ENCODE data around the gene TUBA3E. TPM values are rescaled to one million over a fixed set of nuclear protein-coding genes. Genes with fewer than 3 reads are reported as not detected.
"Not testable (repeated sequence)": the region's sequence is repeated elsewhere in the genome, so short reads cannot be mapped to it uniquely, and the experiment has no call there.

Gene TUBA3E
- total and polyA plus RNA-seq, 5 experiments from 2014 or later, result not detected

GRCh38 chr2:130222523-130222922 lies 24.3 kb upstream of the TUBA3E start:
- H3K9me3 Mint-ChIP-seq, ATAC-seq, H3K27ac Mint-ChIP-seq, DNase-seq, H3K4me3 Mint-ChIP-seq, H3K4me1 Mint-ChIP-seq, POLR2A ChIA-PET, H3K36me3 Mint-ChIP-seq: not testable (repeated sequence)
- peaks cover 0 to 26% (median 7%) of the 10 kb centered on the region in 5 donors for H3K27me3 Mint-ChIP-seq

- H3K36me3 Mint-ChIP-seq, H3K9me3 Mint-ChIP-seq, POLR2A ChIA-PET, H3K4me1 Mint-ChIP-seq, DNase-seq, H3K27ac Mint-ChIP-seq, ATAC-seq, H3K4me3 Mint-ChIP-seq: not testable (repeated sequence)
- peaks cover 10 to 29% (median 16%) of the 10 kb centered on the region in 5 donors for H3K27me3 Mint-ChIP-seq
Observed at GRCh38 chr2:130220505-130220904, 22.3 kb upstream of the TUBA3E start.

GRCh38 chr2:130219147-130219546 lies 20.9 kb upstream of the TUBA3E start:
- H3K4me1 Mint-ChIP-seq, DNase-seq, POLR2A ChIA-PET, H3K4me3 Mint-ChIP-seq, ATAC-seq, H3K36me3 Mint-ChIP-seq, H3K27ac Mint-ChIP-seq, H3K9me3 Mint-ChIP-seq: not testable (repeated sequence)
- peaks cover 10 to 35% (median 18%) of the 10 kb centered on the region in 5 donors for H3K27me3 Mint-ChIP-seq

- DNase-seq, POLR2A ChIA-PET, H3K27me3 Mint-ChIP-seq, H3K4me3 Mint-ChIP-seq, H3K4me1 Mint-ChIP-seq, H3K9me3 Mint-ChIP-seq, H3K27ac Mint-ChIP-seq, ATAC-seq, H3K36me3 Mint-ChIP-seq: not testable (repeated sequence)
Observed at GRCh38 chr2:130207051-130207450, 8.8 kb upstream of the TUBA3E start.

GRCh38 chr2:130203150-130203549 lies 4.9 kb upstream of the TUBA3E start:
- DNase-seq, POLR2A ChIA-PET, H3K4me1 Mint-ChIP-seq, H3K36me3 Mint-ChIP-seq, H3K4me3 Mint-ChIP-seq, H3K27me3 Mint-ChIP-seq, H3K9me3 Mint-ChIP-seq, H3K27ac Mint-ChIP-seq, ATAC-seq: not testable (repeated sequence)

- ATAC-seq, DNase-seq, H3K9me3 Mint-ChIP-seq, H3K4me1 Mint-ChIP-seq, H3K4me3 Mint-ChIP-seq, H3K36me3 Mint-ChIP-seq, POLR2A ChIA-PET, H3K27ac Mint-ChIP-seq, H3K27me3 Mint-ChIP-seq: not testable (repeated sequence)
Observed at GRCh38 chr2:130202518-130202917, 4.3 kb upstream of the TUBA3E start.

GRCh38 chr2:130196052-130196451 lies 2.2 kb downstream of the TUBA3E start:
- DNase-seq, POLR2A ChIA-PET, H3K4me1 Mint-ChIP-seq, ATAC-seq, H3K9me3 Mint-ChIP-seq, H3K27me3 Mint-ChIP-seq, H3K36me3 Mint-ChIP-seq, H3K4me3 Mint-ChIP-seq, H3K27ac Mint-ChIP-seq: not testable (repeated sequence)

- DNase-seq, H3K4me3 Mint-ChIP-seq, H3K27me3 Mint-ChIP-seq, H3K27ac Mint-ChIP-seq, H3K9me3 Mint-ChIP-seq, ATAC-seq, POLR2A ChIA-PET, H3K36me3 Mint-ChIP-seq, H3K4me1 Mint-ChIP-seq: not testable (repeated sequence)
Observed at GRCh38 chr2:130195089-130195635, 3.1 kb downstream of the TUBA3E start.

- H3K27me3 Mint-ChIP-seq, H3K36me3 Mint-ChIP-seq, POLR2A ChIA-PET, H3K27ac Mint-ChIP-seq, H3K4me3 Mint-ChIP-seq, ATAC-seq, H3K4me1 Mint-ChIP-seq, H3K9me3 Mint-ChIP-seq, DNase-seq: not testable (repeated sequence)
Observed at GRCh38 chr2:130193824-130194223, 4.4 kb downstream of the TUBA3E start.

GRCh38 chr2:130192451-130192850 lies 5.8 kb downstream of the TUBA3E start:
- not testable (repeated sequence) for H3K36me3 Mint-ChIP-seq, H3K27ac Mint-ChIP-seq

GRCh38 chr2:130191319-130191718 lies 6.9 kb downstream of the TUBA3E start:
- H3K36me3 Mint-ChIP-seq, H3K27me3 Mint-ChIP-seq, H3K9me3 Mint-ChIP-seq, H3K4me1 Mint-ChIP-seq, DNase-seq, H3K27ac Mint-ChIP-seq, ATAC-seq, H3K4me3 Mint-ChIP-seq: not testable (repeated sequence)
- POLR2A ChIA-PET, result interaction anchor here (0.6 kb wide), 1 partner anchor 164 kb away, joined by 3 read pairs; no protein-coding TSS in a partner anchor

More at GRCh38 chr2:130192451-130192850, 5.8 kb downstream of the TUBA3E start:
- H3K9me3 Mint-ChIP-seq, ATAC-seq, H3K4me1 Mint-ChIP-seq, DNase-seq, H3K4me3 Mint-ChIP-seq, H3K27me3 Mint-ChIP-seq: not testable (repeated sequence)
- POLR2A ChIA-PET, result interaction anchor here (0.6 kb wide), 1 partner anchor 22 kb away, joined by 3 read pairs; no protein-coding TSS in a partner anchor

- H3K4me1 Mint-ChIP-seq, result peaks cover 0 to 7% (median 4%) of the 10 kb centered on the region in 4 donors
- peaks cover 0 to 5% (median 2%) of the 10 kb centered on the region in 3 donors for H3K36me3 Mint-ChIP-seq
- DNase-seq (no peak), ATAC-seq (no peak)
- no peaks in the 10 kb centered on the region for H3K9me3 Mint-ChIP-seq
- H3K4me3 Mint-ChIP-seq, result no peak overlapping the region
- POLR2A ChIA-PET, result no interaction called here
- no peaks in the 10 kb centered on the region for H3K27me3 Mint-ChIP-seq
- peak overlapping the region in 1 of 10 donors; percentile 48 for H3K27ac Mint-ChIP-seq
Observed at GRCh38 chr2:130190237-130190636, 8.0 kb downstream of the TUBA3E start.

GRCh38 chr2:130188958-130189357 lies 9.3 kb downstream of the TUBA3E start:
- H3K9me3 Mint-ChIP-seq, ATAC-seq, H3K27me3 Mint-ChIP-seq, H3K4me3 Mint-ChIP-seq, DNase-seq, H3K36me3 Mint-ChIP-seq, POLR2A ChIA-PET: not testable (repeated sequence)
- Mint-ChIP-seq H3K27ac (peak overlapping the region in 1 of 10 donors; percentile 43), H3K4me1 (peaks cover 0 to 11% (median 6%) of the 10 kb centered on the region in 4 donors)

All from naive thymus-derived CD8-positive, alpha-beta T cell (primary cell).